Pancreas (tissue), 10 donors: Measurements from ENCODE around the gene SALL3. TPM values are rescaled to one million over a fixed set of nuclear protein-coding genes. Genes with fewer than 3 reads are reported as not detected.

Experiments
- ATAC-seq, 4 donors: fragments of 200-7000 bp; cut with Tn5 transposase; one replicate each; pipeline versions ENCODE4 v1.8.0 to v1.9.1; 2020; ENCODE audit warnings: mild to moderate bottlenecking in 4 of 4, moderate library complexity in 4 of 4
- DNase-seq, 6 donors: peaks; one replicate each; pipeline ENCODE4 v3.0.0-alpha.2; 2020
- FAIRE-seq: peaks from 2 replicates; lab custom pipeline; 2012; peaks lifted over from hg19 to GRCh38; lab: Jason Lieb, UNC
- H3K27ac ChIP-seq, 4 donors: fragments of 200-600 bp; sonication (generic); 1 replicate in 3 of 4; 2 replicates in 1 of 4; pipeline versions ENCODE4 v1.5.0 to v1.8.0; 2020
- H3K27me3 ChIP-seq, 4 donors: fragments of 200-600 bp; one replicate each; pipeline ENCODE4 v1.8.0; 2021
- H3K36me3 ChIP-seq, 3 donors: fragments of 200-600 bp; sonication (generic) in 1 of 3; one replicate each; pipeline versions ENCODE4 v1.5.0 to v1.8.0; 2020 to 2021
- H3K4me1 ChIP-seq, 3 donors: fragments of 200-600 bp; one replicate each; pipeline ENCODE4 v1.8.0; 2021
- H3K4me3 ChIP-seq, 4 donors: fragments of 200-600 bp; sonication (generic) in 2 of 4; one replicate each; pipeline versions ENCODE4 v1.5.0 to v1.8.0; 2020 to 2021
- H3K9me3 ChIP-seq, 4 donors: fragments of 200-600 bp; one replicate each; pipeline ENCODE4 v1.8.0; 2021
- CTCF ChIP-seq, 4 donors: fragments of 200-600 bp; sonication (generic) in 3 of 4; IDR thresholded peaks; one replicate each; pipeline versions ENCODE4 v1.5.0 to v1.8.0; 2021; ENCODE audit warnings: antibody characterized with exemption in 4 of 4
- WGBS, 2 donors: extraction: QIAGEN DNeasy Blood & Tissue Kit; methylation state at CpG; one replicate each; pipeline ENCODE4 v1.1.7; 2013; 5-methylcytosine and 5-hydroxymethylcytosine counted together
- intact Hi-C, 3 donors: fragments of 100-400 bp; cut with DNase I; formaldehyde crosslinking; loops; one replicate each; pipeline versions ENCODE4 v1.11.1 to v1.14.2; 2022
- polyA plus RNA-seq, 2 donors: library from polyadenylated mRNA; stranded (reverse); fragments of 200-250 nt; gene quantifications; one replicate each; pipeline ENCODE4 v1.2.3, GENCODE V29; 2013
- total RNA-seq, 6 donors: library from RNA; stranded (reverse); fragmentation: NEBNext Ultra II Directional in 4 of 6; extraction: Animal tissue kit (Norgen Biotek cat#: 25700) in 4 of 6; gene quantifications; one replicate each; pipeline versions ENCODE4 v1.2.1 to v1.2.4, GENCODE V29; 2021 to 2023
- donor health status: healthy with polysubstance abuse.
- donor health status: DM: no; HTN: no; CAD: no; lungs with moderate emphysema.
- donor health status: DM: no; HTN: no; CAD: no.
- donor health status: control.
- donor health status: control.
- donor health status: Bipolar disorder and iron deficiency.
- donor health status: DM: yes; HTN: yes; CAD: no.
- donor health status: DM: no; HTN: no; CAD: no.
- donor health status: DM: no; HTN: no; CAD: no.
- donor health status: DM: yes; HTN: yes; CAD: no.

SALL3 gene
- total and polyA plus RNA-seq, 8 donors = 0.03 TPM; not detected in 7

DNA sequence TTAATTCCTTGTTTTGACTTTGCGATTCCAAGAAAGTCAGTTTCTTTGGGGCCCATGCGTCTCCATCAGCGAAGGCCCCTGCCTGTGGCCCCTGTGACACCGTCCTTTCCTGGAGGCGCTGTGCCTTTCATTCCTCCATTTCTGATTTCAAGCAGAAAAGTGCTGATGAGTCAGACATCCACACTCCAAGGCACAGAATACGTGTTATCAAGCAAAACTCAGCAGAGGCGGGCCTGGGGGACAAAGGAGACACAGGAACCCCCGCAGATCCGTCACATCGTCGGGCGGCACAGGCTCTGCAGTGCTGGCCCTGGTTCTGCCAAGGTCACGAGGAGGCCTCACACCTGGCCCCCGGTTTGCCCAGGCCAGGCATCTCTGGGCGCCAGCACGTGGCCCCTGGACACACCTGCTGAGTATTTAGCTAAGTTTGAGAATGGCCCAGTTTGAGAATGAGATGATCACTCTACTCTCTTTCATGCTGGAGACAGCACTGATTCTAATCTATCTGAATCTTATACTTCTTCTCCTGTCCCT lies 7.2 kb upstream of the SALL3 start:
- no peak for TF ChIP-seq CTCF (IDR thresholded peaks at IDR 0.05)
- FAIRE-seq (no peak), DNase-seq (no peak), ATAC-seq (no peak)
- Histone ChIP-seq H3K4me1 (peaks cover 0 to 3% (median 0%) of the 10 kb centered on the region in 3 donors), H3K9me3 (no peaks in the 10 kb centered on the region), H3K4me3 (no peak overlapping the region), H3K36me3 (no peaks in the 10 kb centered on the region), H3K27me3 (peaks cover 0 to 43% (median 13%) of the 10 kb centered on the region in 4 donors), H3K27ac (no peak overlapping the region)
- intact Hi-C loops = no loop called here
- 38 to 52% methylated on average over 16 of the region's 16 CpGs for WGBS, 2 donors

GRCh38 chr18:78972930-78973331 lies 6.7 kb upstream of the SALL3 start:
- no peak for DNase-seq
- 2 to 3% methylated on average over 29 to 31 of the region's 31 CpGs for WGBS, 2 donors
- FAIRE-seq = no peak
- Histone ChIP-seq H3K27ac (no peak overlapping the region), H3K4me1 (peaks cover 0 to 3% (median 0%) of the 10 kb centered on the region in 3 donors), H3K27me3 (peaks cover 0 to 47% (median 13%) of the 10 kb centered on the region in 4 donors), H3K4me3 (peak overlapping the region in 1 of 4 donors; percentile 1), H3K9me3 (no peaks in the 10 kb centered on the region), H3K36me3 (no peaks in the 10 kb centered on the region)
- intact Hi-C loops = no loop called here
- no peak for ATAC-seq
- TF ChIP-seq CTCF (IDR thresholded peaks at IDR 0.05) = no peak

DNA sequence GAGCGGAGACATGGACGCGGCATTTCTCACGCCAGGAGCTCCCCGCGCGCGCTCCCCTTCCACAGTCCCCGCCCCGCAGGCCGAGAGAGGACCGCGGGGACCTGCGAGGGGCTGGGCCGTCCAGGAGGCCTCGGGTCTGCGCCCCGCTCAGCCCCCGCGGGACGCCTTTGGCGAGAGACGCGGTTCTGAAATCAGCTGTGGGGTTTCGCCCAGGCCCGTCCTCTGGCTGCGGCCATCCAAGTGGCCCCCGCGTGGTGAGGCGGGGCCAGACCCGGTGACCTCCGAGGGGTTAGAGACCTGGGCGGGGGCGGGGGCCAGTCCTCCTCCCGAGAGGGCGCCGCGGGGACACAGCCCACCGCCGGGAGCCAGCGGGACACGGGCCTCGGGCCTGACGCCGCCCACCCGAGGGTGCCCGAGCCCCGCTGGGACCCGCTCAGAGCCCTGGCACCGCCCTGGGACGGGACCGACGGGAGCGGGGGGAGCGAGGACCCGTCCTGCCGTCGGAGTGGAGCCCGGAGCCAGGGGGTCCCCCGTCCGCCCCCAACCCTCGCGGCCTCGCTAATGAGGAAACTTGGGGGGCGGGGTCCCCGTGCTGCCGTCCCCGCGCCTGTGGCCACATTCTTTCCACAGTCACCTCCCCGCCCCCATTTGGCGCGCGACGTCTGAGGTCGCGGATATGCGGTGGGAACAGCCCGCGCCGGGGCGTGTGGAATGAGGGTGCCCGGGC lies 6.1 kb upstream of the SALL3 start:
- Histone ChIP-seq H3K9me3 (no peaks in the 10 kb centered on the region), H3K27me3 (peaks cover 0 to 53% (median 13%) of the 10 kb centered on the region in 4 donors), H3K36me3 (no peaks in the 10 kb centered on the region), H3K4me1 (peaks cover 0 to 3% (median 0%) of the 10 kb centered on the region in 3 donors), H3K27ac (no peak overlapping the region), H3K4me3 (peak overlapping the region in 1 of 4 donors; percentile 1)
- WGBS, 2 donors = 3 to 4% methylated on average over 69 to 82 of the region's 82 CpGs
- intact Hi-C loops = no loop called here
- no peak for TF ChIP-seq CTCF (IDR thresholded peaks at IDR 0.05)
- ATAC-seq (no peak), DNase-seq (no peak), FAIRE-seq (no peak)

GRCh38 chr18:78974115-78974761 lies 5.4 kb upstream of the SALL3 start:
- Histone ChIP-seq H3K27ac (no peak overlapping the region), H3K4me1 (peaks cover 0 to 3% (median 0%) of the 10 kb centered on the region in 3 donors), H3K27me3 (peaks cover 0 to 53% (median 13%) of the 10 kb centered on the region in 4 donors), H3K9me3 (no peaks in the 10 kb centered on the region), H3K36me3 (no peaks in the 10 kb centered on the region), H3K4me3 (peak overlapping the region in 1 of 4 donors; percentile 7)
- no peak for FAIRE-seq
- intact Hi-C loops = no loop called here
- WGBS, 2 donors = 2% methylated on average over 72 to 77 of the region's 77 CpGs
- no peak for ATAC-seq
- no peak for DNase-seq
- no peak for TF ChIP-seq CTCF (IDR thresholded peaks at IDR 0.05)
